ENCODE results near the gene FBXL7.

Gene FBXL7

DNA sequence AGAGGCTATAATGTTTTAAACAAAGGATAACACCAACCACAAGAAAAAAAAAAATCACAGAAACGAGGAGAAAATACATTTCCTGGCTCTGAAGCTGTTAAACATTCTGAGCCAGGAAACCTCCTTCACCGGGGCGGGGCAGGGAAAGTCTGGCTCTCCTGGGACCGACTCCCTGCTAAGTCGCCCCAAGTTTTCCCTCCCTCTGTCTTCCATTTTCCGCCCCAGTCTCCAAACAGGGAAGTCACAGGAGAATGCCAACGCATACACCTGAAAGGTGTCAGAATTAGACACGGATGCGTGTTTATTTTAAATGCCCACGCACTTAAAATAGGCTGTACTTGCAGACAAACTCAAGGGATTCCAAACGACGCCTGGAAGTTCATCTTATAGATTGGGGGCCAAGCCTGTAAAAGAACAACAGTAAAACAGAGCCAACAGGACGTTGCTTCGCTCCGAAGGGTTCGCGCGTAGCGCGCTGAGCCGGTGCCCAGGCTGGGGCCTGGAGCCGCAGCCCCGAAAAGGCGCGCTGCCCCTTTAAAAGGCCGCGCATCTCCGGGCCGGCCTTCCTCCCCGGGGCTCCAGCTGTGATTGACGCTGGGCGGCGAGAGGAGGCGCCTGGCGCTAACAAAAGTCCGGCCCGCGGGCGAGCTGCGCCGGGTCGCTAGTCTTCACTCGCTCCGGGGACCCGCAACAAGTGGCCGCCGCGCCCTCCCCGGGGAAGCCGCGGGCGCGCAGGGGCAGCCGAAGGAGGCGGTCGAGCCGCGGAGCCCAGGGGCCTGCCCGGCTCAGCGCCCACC lies at the start of gene FBXL7:
Gene FBXL7 (plus strand): TSS at position 653 of the 797 bp plus-strand sequence.
- no peak within 1 kb of the TSS for H3K9ac ChIP-seq (ENCODE audit: low read length)
- H2AFZ ChIP-seq (ENCODE audit: low read depth, low read length, severe bottlenecking), result no peak within 1 kb of the TSS

GRCh38 chr5:15450473-15450872 lies 49.5 kb upstream of the FBXL7 start:
- no peaks in the 10 kb centered on the region for H4K20me1 ChIP-seq (ENCODE audit: low read depth, low read length)
- no peak overlapping the region for H3K4me3 ChIP-seq (ENCODE audit: insufficient read depth, low read length, poor library complexity, severe bottlenecking)
- no peak overlapping the region for H3K27ac ChIP-seq (ENCODE audit: low read depth, low read length)
- H3K36me3 ChIP-seq (ENCODE audit: low read length), result no peaks in the 10 kb centered on the region
- no peaks in the 10 kb centered on the region for H3F3A ChIP-seq (ENCODE audit: insufficient read depth)
- H3K9me3 ChIP-seq (ENCODE audit: insufficient read depth, low read length), result no peaks in the 10 kb centered on the region
- TF ChIP-seq, protein P1, sequence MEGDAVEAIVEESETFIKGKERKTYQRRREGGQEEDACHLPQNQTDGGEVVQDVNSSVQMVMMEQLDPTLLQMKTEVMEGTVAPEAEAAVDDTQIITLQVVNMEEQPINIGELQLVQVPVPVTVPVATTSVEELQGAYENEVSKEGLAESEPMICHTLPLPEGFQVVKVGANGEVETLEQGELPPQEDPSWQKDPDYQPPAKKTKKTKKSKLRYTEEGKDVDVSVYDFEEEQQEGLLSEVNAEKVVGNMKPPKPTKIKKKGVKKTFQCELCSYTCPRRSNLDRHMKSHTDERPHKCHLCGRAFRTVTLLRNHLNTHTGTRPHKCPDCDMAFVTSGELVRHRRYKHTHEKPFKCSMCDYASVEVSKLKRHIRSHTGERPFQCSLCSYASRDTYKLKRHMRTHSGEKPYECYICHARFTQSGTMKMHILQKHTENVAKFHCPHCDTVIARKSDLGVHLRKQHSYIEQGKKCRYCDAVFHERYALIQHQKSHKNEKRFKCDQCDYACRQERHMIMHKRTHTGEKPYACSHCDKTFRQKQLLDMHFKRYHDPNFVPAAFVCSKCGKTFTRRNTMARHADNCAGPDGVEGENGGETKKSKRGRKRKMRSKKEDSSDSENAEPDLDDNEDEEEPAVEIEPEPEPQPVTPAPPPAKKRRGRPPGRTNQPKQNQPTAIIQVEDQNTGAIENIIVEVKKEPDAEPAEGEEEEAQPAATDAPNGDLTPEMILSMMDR (IDR thresholded peaks at IDR 0.05; ENCODE audit: insufficient read depth, low read length, poor library complexity, severe bottlenecking), result no peak
- TF ChIP-seq EZH2phosphoT487 (conservative IDR thresholded peaks at IDR 0.05; ENCODE audit: low read length), result no peak
- H3K4me2 ChIP-seq (ENCODE audit: low read depth, low read length, poor library complexity, severe bottlenecking), result no peak overlapping the region
- no peaks in the 10 kb centered on the region for H3K79me2 ChIP-seq (ENCODE audit: insufficient read depth, low read length)
- H3K9ac ChIP-seq (ENCODE audit: low read length), result no peak overlapping the region
- no peaks in the 10 kb centered on the region for H3K27me3 ChIP-seq (ENCODE audit: low read length)
- no peak overlapping the region for H2AFZ ChIP-seq (ENCODE audit: low read depth, low read length, severe bottlenecking)
- H3K9me2 ChIP-seq (replicated peaks; ENCODE audit: insufficient read depth, low read length), result no peaks in the 10 kb centered on the region

More for the DNA sequence above, at the start of gene FBXL7:
- Histone ChIP-seq H3K4me2 (ENCODE audit: low read depth, low read length, poor library complexity, severe bottlenecking) (no peak within 1 kb of the TSS), H3K27me3 (ENCODE audit: low read length) (0 out of 2 replicates have a peak, but pooled peaks cover 3% of the 10 kb centered on the region), H3K36me3 (ENCODE audit: low read length) (no peaks in the 10 kb centered on the region), H3K9me3 (ENCODE audit: insufficient read depth, low read length) (no peaks in the 10 kb centered on the region), H3K4me3 (ENCODE audit: insufficient read depth, low read length, poor library complexity, severe bottlenecking) (no peak within 1 kb of the TSS), H3K79me2 (ENCODE audit: insufficient read depth, low read length) (no peaks in the 10 kb centered on the region), H3F3A (ENCODE audit: insufficient read depth) (no peaks in the 10 kb centered on the region), H3K9me2 (replicated peaks; ENCODE audit: insufficient read depth, low read length) (no peaks in the 10 kb centered on the region), H4K20me1 (ENCODE audit: low read depth, low read length) (no peaks in the 10 kb centered on the region), H3K27ac (ENCODE audit: low read depth, low read length) (no peak within 1 kb of the TSS)
- TF ChIP-seq, protein P1 (IDR thresholded peaks at IDR 0.05; ENCODE audit: insufficient read depth, low read length, poor library complexity, severe bottlenecking), result no peak
- TF ChIP-seq EZH2phosphoT487 (conservative IDR thresholded peaks at IDR 0.05; ENCODE audit: low read length), result no peak

DNA sequence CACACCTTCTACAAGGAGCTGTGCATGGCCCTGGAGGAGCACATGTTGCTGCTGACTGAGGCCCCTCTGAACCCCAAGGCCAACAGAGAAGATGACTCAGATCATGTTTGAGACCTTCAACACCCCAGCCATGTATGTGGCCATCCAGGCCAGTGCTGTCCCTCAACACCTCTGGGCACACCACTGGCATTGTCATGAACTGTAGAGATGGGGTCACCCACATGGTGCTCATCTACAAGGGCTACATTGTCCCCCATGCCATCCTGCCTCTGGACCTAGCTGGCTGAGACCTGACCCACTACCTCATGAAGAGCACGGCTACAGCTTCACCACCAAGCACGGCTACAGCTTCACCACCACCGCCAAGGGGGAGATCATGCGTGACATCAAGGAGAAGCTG lies 49.0 kb upstream of the FBXL7 start:
- no peaks in the 10 kb centered on the region for H3K9me2 ChIP-seq (replicated peaks; ENCODE audit: insufficient read depth, low read length)
- no peak overlapping the region for H2AFZ ChIP-seq (ENCODE audit: low read depth, low read length, severe bottlenecking)
- H3K9ac ChIP-seq (ENCODE audit: low read length), result no peak overlapping the region
- no peaks in the 10 kb centered on the region for H3K9me3 ChIP-seq (ENCODE audit: insufficient read depth, low read length)
- H3K27me3 ChIP-seq (ENCODE audit: low read length), result no peaks in the 10 kb centered on the region
- H3K27ac ChIP-seq (ENCODE audit: low read depth, low read length), result no peak overlapping the region
- no peaks in the 10 kb centered on the region for H3F3A ChIP-seq (ENCODE audit: insufficient read depth)
- no peak overlapping the region for H3K4me2 ChIP-seq (ENCODE audit: low read depth, low read length, poor library complexity, severe bottlenecking)
- H4K20me1 ChIP-seq (ENCODE audit: low read depth, low read length), result no peaks in the 10 kb centered on the region
- no peak overlapping the region for H3K4me3 ChIP-seq (ENCODE audit: insufficient read depth, low read length, poor library complexity, severe bottlenecking)
- TF ChIP-seq, protein P1 (IDR thresholded peaks at IDR 0.05; ENCODE audit: insufficient read depth, low read length, poor library complexity, severe bottlenecking), result no peak
- no peak for TF ChIP-seq EZH2phosphoT487 (conservative IDR thresholded peaks at IDR 0.05; ENCODE audit: low read length)
- H3K36me3 ChIP-seq (ENCODE audit: low read length), result no peaks in the 10 kb centered on the region
- no peaks in the 10 kb centered on the region for H3K79me2 ChIP-seq (ENCODE audit: insufficient read depth, low read length)
